NCI-H2196 treated with DMSO at 0.1 percent for 48 hours (cell line): ENCODE results near the gene UBE2Z.
"Not testable (repeated sequence)": the region's sequence is repeated elsewhere in the genome, so short reads cannot be mapped to it uniquely, and the experiment has no call there.

ENCODE experiments used
- DNase-seq: peaks from one replicate; lab custom pipeline; 2025; ENCODE audit not compliant: unreplicated experiment; lab: John Stamatoyannopoulos, UW

UBE2Z gene

GRCh38 chr17:48908047-48908843 lies at the start of gene UBE2Z:
UBE2Z (plus strand) TSS chr17:48908407; CDS start chr17:48908504, 97 bp downstream.
- peak; percentile 90 for DNase-seq

GRCh38 chr17:48860034-48860433 lies 48.2 kb upstream of the UBE2Z start:
- DNase-seq, result no peak

GRCh38 chr17:48860456-48860855 lies 47.8 kb upstream of the UBE2Z start:
- no peak for DNase-seq

- no peak for DNase-seq
These were observed 39.2 kb upstream of the UBE2Z start for GRCh38 chr17:48868916-48869500.

GRCh38 chr17:48869821-48870318 lies 38.3 kb upstream of the UBE2Z start:
- DNase-seq, result no peak

GRCh38 chr17:48871035-48871550 lies 37.1 kb upstream of the UBE2Z start:
- DNase-seq, result no peak

- DNase-seq, result no peak
These were observed 36.5 kb upstream of the UBE2Z start for GRCh38 chr17:48871551-48872351.

- not testable (repeated sequence) for DNase-seq
These were observed 35.8 kb upstream of the UBE2Z start for GRCh38 chr17:48872409-48872808.

- DNase-seq, result no peak
These were observed 35.0 kb upstream of the UBE2Z start for GRCh38 chr17:48873209-48873608.

GRCh38 chr17:48873696-48874443 lies 34.3 kb upstream of the UBE2Z start:
- no peak for DNase-seq

- DNase-seq, result peak; percentile 75
These were observed 29.0 kb upstream of the UBE2Z start for GRCh38 chr17:48878920-48879898.

- DNase-seq, result no peak
These were observed 25.9 kb upstream of the UBE2Z start for GRCh38 chr17:48882272-48882671.

GRCh38 chr17:48883171-48883570 lies 25.0 kb upstream of the UBE2Z start:
- no peak for DNase-seq

- DNase-seq, result no peak
These were observed 18.1 kb upstream of the UBE2Z start for GRCh38 chr17:48890086-48890485.

- DNase-seq, result no peak
These were observed 15.1 kb upstream of the UBE2Z start for GRCh38 chr17:48892940-48893645.

- no peak for DNase-seq
These were observed 14.3 kb upstream of the UBE2Z start for GRCh38 chr17:48893646-48894508.

- no peak for DNase-seq
These were observed 13.3 kb upstream of the UBE2Z start for GRCh38 chr17:48894886-48895285.

- DNase-seq, result no peak
These were observed 7.0 kb upstream of the UBE2Z start for GRCh38 chr17:48901241-48901640.
